ENCODE measurements around the gene H1-8.

The H1-8 gene

DNA sequence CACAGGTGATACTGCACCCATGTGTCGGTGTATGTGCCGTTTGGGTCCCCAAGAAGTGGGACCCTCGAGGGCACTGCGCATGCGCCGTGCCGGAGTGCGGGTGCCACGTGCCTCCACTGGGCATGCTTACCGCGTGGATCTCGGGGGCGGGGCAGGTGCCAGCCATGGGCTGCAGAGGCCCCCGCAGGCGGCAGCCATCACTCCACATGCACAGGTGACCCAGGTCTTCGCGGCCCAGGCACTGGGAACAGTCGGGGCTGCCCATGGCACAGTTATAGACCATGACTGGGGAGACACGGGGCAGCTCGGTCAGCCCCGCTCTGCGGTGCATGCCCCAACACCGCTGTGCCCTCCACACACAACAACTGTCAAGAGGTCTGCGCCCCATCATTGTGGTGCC is 31.2 kb downstream of the H1-8 start:
- ChIA-PET POLR2A (no interaction called here), CTCF (no interaction called here)
- Histone ChIP-seq H3K27ac (ENCODE audit: extremely low read depth, low read depth, low read length) (no peak overlapping the region), H3K4me1 (ENCODE audit: control insufficient read depth, insufficient read depth, low read length) (no peaks in the 10 kb centered on the region), H3K9me3 (ENCODE audit: control insufficient read depth, insufficient read depth, low read depth, low read length) (no peaks in the 10 kb centered on the region), H3K4me3 (ENCODE audit: low read depth, low read length) (no peak overlapping the region), H3K36me3 (ENCODE audit: control insufficient read depth in 2 of 2, insufficient read depth in 1 of 2, low read length in 2 of 2) (peaks cover 0 to 19% of the 10 kb centered on the region in 2 experiments; a peak in 1 of 3 replicates)
- TF ChIP-seq ZNF16 (tag by site-specific recombination; IDR thresholded peaks at IDR 0.05; ENCODE audit: low read depth): no peak
- TF ChIP-seq KLF7 (tag by site-specific recombination; IDR thresholded peaks at IDR 0.05; ENCODE audit: borderline replicate concordance): no peak
- TF ChIP-seq MYNN (tag by site-specific recombination; IDR thresholded peaks at IDR 0.05; ENCODE audit: borderline replicate concordance): no peak
- no peak for TF ChIP-seq ZXDB (tag by site-specific recombination; IDR thresholded peaks at IDR 0.05)
- TF ChIP-seq, protein P1, sequence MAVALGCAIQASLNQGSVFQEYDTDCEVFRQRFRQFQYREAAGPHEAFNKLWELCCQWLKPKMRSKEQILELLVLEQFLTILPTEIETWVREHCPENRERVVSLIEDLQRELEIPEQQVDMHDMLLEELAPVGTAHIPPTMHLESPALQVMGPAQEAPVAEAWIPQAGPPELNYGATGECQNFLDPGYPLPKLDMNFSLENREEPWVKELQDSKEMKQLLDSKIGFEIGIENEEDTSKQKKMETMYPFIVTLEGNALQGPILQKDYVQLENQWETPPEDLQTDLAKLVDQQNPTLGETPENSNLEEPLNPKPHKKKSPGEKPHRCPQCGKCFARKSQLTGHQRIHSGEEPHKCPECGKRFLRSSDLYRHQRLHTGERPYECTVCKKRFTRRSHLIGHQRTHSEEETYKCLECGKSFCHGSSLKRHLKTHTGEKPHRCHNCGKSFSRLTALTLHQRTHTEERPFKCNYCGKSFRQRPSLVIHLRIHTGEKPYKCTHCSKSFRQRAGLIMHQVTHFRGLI (tag by site-specific recombination; IDR thresholded peaks at IDR 0.05): no peak
- TF ChIP-seq SP7 (tag by site-specific recombination; IDR thresholded peaks at IDR 0.05): no peak
- no peak for TF ChIP-seq SCRT2 (tag by site-specific recombination; IDR thresholded peaks at IDR 0.05)
- no peak for TF ChIP-seq ZNF529 (tag by site-specific recombination; IDR thresholded peaks at IDR 0.05; ENCODE audit: insufficient replicate concordance)
- no peak for TF ChIP-seq ZNF211 (tag by site-specific recombination; IDR thresholded peaks at IDR 0.05; ENCODE audit: low read depth)
- TF ChIP-seq ZNF157 (tag by site-specific recombination; IDR thresholded peaks at IDR 0.05): no peak
- TF ChIP-seq ZSCAN23 (tag by site-specific recombination; IDR thresholded peaks at IDR 0.05): no peak
- no peak for TF ChIP-seq ZNF155 (tag by site-specific recombination; IDR thresholded peaks at IDR 0.05)
- TF ChIP-seq ZNF555 (tag by site-specific recombination; conservative IDR thresholded peaks at IDR 0.05): no peak
- no peak for TF ChIP-seq OVOL3 (tag by site-specific recombination; IDR thresholded peaks at IDR 0.05)
- no peak for TF ChIP-seq REPIN1 (tag by site-specific recombination; IDR thresholded peaks at IDR 0.05; ENCODE audit: low read depth)
- no peak for TF ChIP-seq TRIM28 (IDR thresholded peaks at IDR 0.05; ENCODE audit: borderline replicate concordance, low read length)

DNA sequence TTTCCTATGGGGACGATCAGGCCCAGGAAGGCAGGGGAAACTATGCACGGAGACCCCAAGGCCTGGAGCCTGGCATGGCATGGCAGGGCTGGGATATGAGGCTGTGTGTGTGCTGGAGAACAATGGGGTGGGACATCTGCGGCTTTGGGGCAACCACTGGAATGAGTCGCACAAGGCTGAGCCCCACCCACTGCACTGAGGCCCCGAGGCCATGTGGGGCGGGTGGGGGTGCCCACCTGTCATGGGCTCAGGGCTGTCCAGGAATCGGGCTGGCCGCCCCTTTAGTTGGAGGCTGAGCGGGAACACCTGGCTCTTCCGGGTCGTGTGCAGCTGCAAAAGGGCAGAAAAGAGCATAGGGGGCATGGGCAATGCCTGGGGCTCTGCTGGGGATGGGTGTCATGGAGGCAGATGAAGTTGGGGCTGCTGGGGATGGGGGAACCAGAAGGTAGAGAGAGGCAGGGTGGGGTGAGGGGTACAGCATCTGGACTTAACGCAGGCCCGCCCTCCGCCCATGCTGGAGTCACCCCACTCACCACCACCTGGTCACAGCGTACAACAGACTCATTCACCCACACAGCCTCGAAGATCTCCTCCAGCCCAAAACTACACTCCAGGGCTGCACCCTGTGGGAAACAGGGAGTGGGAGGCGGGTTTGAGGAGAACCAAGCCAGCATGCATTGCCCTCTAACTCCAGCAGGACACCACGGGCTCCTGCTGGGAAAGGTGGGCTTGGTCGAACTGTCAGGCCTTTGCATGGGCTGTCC is 32.4 kb downstream of the H1-8 start:
- Histone ChIP-seq H3K9me3 (ENCODE audit: control insufficient read depth, insufficient read depth, low read depth, low read length) (no peaks in the 10 kb centered on the region), H3K36me3 (ENCODE audit: control insufficient read depth in 2 of 2, insufficient read depth in 1 of 2, low read length in 2 of 2) (peaks cover 0 to 8% of the 10 kb centered on the region in 2 experiments; a peak in 1 of 3 replicates), H3K4me1 (ENCODE audit: control insufficient read depth, insufficient read depth, low read length) (no peaks in the 10 kb centered on the region), H3K27ac (ENCODE audit: extremely low read depth, low read depth, low read length) (no peak overlapping the region), H3K4me3 (ENCODE audit: low read depth, low read length) (no peak overlapping the region)
- POLR2A ChIA-PET: no interaction called here
- CTCF ChIA-PET: no interaction called here
- TF ChIP-seq ZNF114 (tag by site-specific recombination; IDR thresholded peaks at IDR 0.05) (no peak), GLIS2 (tag by site-specific recombination; IDR thresholded peaks at IDR 0.05) (peak; percentile 40; the same call in 1 of the 2 replicates), EGR2 (tag by site-specific recombination; IDR thresholded peaks at IDR 0.05; ENCODE audit: low read depth) (peak; percentile 82), ZFHX2 (tag by site-specific recombination; conservative IDR thresholded peaks at IDR 0.05) (peak; percentile 54)

DNA sequence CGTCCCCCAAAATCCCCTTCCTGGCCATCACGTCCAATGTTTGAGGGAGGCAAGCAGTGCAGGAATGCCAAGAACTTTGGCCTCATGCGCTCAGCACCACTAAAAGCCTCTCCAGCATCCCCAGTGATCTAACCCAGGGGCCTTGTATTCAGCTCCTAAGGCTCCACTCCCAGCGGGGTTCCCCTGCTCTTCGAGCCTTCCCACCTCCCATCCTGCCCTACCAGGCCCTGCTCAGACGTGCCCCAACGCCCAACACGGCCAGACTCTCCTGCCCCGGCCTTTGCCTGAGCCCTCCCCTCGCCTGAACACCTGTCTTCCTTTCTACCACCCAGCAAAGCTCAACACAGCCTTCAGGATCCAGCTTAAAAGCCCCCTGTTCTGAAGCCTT is 33.0 kb downstream of the H1-8 start:
- H3K27ac ChIP-seq (ENCODE audit: extremely low read depth, low read depth, low read length): no peak overlapping the region
- peaks cover 0 to 5% of the 10 kb centered on the region in 2 experiments; a peak in 1 of 3 replicates for H3K36me3 ChIP-seq (ENCODE audit: control insufficient read depth in 2 of 2, insufficient read depth in 1 of 2, low read length in 2 of 2)
- H3K4me1 ChIP-seq (ENCODE audit: control insufficient read depth, insufficient read depth, low read length): no peaks in the 10 kb centered on the region
- H3K4me3 ChIP-seq (ENCODE audit: low read depth, low read length): no peak overlapping the region
- ChIA-PET CTCF (no interaction called here), POLR2A (no interaction called here)
- TF ChIP-seq ZNF24 (tag by site-specific recombination; IDR thresholded peaks at IDR 0.05) (no peak), ZIC2 (tag by site-specific recombination; IDR thresholded peaks at IDR 0.05) (peak; percentile 36)
- H3K9me3 ChIP-seq (ENCODE audit: control insufficient read depth, insufficient read depth, low read depth, low read length): no peaks in the 10 kb centered on the region
